ENCODE measurements around the gene NKD1. TPM values are rescaled to one million over a fixed set of nuclear protein-coding genes. Genes with fewer than 3 reads are reported as not detected.

NKD1 gene
- total RNA-seq, 1 donor from 2014 or later, result 43.2 TPM

GRCh38 chr16:50644245-50644644 lies 96.0 kb downstream of the NKD1 start:
- DNase-seq (ENCODE audit: extremely low spot score, unreplicated experiment), result no peak
- H3K4me3 Mint-ChIP-seq, result no peak overlapping the region
- H3K9me3 Mint-ChIP-seq, result peaks cover 9% of the 10 kb centered on the region
- H3K27ac Mint-ChIP-seq, result no peak overlapping the region
- TF ChIP-seq, protein P1, sequence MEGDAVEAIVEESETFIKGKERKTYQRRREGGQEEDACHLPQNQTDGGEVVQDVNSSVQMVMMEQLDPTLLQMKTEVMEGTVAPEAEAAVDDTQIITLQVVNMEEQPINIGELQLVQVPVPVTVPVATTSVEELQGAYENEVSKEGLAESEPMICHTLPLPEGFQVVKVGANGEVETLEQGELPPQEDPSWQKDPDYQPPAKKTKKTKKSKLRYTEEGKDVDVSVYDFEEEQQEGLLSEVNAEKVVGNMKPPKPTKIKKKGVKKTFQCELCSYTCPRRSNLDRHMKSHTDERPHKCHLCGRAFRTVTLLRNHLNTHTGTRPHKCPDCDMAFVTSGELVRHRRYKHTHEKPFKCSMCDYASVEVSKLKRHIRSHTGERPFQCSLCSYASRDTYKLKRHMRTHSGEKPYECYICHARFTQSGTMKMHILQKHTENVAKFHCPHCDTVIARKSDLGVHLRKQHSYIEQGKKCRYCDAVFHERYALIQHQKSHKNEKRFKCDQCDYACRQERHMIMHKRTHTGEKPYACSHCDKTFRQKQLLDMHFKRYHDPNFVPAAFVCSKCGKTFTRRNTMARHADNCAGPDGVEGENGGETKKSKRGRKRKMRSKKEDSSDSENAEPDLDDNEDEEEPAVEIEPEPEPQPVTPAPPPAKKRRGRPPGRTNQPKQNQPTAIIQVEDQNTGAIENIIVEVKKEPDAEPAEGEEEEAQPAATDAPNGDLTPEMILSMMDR (conservative IDR thresholded peaks at IDR 0.05), result no peak
- H3K36me3 Mint-ChIP-seq, result peaks cover 12% of the 10 kb centered on the region
- peaks cover 21% of the 10 kb centered on the region for H3K4me1 Mint-ChIP-seq (ENCODE audit: unreplicated experiment)
- H3K27me3 Mint-ChIP-seq, result no peaks in the 10 kb centered on the region

- peaks cover 14% of the 10 kb centered on the region for H3K36me3 Mint-ChIP-seq
- H3K27me3 Mint-ChIP-seq, result no peaks in the 10 kb centered on the region
- DNase-seq (ENCODE audit: extremely low spot score, unreplicated experiment), result no peak
- peaks cover 21% of the 10 kb centered on the region for H3K4me1 Mint-ChIP-seq (ENCODE audit: unreplicated experiment)
- TF ChIP-seq, protein P1 (conservative IDR thresholded peaks at IDR 0.05), result peak; percentile 57
- peaks cover 9% of the 10 kb centered on the region for H3K9me3 Mint-ChIP-seq
- H3K27ac Mint-ChIP-seq, result peak overlapping the region; percentile 44
- no peak overlapping the region for H3K4me3 Mint-ChIP-seq
These were observed 96.5 kb downstream of the NKD1 start for GRCh38 chr16:50644729-50645128.

- H3K4me3 Mint-ChIP-seq, result peak overlapping the region; percentile 44
- TF ChIP-seq, protein P1 (conservative IDR thresholded peaks at IDR 0.05), result no peak
- H3K4me1 Mint-ChIP-seq (ENCODE audit: unreplicated experiment), result peaks cover 21% of the 10 kb centered on the region
These were observed 97.5 kb downstream of the NKD1 start for GRCh38 chr16:50645563-50646220.

DNA sequence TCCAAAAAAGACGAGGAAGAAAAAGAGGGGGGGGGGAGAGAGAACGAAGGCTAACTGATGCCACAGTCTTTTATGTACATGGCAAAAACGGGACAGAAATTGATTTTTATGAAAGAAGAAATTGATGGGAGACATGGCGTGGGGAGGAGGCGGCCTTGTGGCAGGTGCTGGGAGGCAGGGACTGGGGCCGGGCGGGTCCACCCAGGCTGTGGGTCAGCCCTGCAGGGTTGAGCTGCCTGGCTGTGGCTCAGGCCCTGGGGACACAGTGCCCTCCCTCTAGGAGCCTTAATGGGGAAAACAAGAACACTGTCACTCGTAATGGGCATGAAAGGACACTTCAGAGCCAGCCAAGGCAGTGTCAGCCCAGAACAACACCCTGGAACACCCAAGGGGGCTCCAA lies 98.1 kb downstream of the NKD1 start:
- Mint-ChIP-seq H3K36me3 (peaks cover 14% of the 10 kb centered on the region), H3K4me3 (peak overlapping the region; percentile 44), H3K27me3 (no peaks in the 10 kb centered on the region), H3K9me3 (peaks cover 9% of the 10 kb centered on the region), H3K4me1 (ENCODE audit: unreplicated experiment) (peaks cover 21% of the 10 kb centered on the region), H3K27ac (peak overlapping the region; percentile 44)
- DNase-seq (ENCODE audit: extremely low spot score, unreplicated experiment), result no peak
- TF ChIP-seq, protein P1 (conservative IDR thresholded peaks at IDR 0.05), result no peak

More at GRCh38 chr16:50645563-50646220, 97.5 kb downstream of the NKD1 start:
- peak overlapping the region; percentile 44 for H3K27ac Mint-ChIP-seq
- DNase-seq (ENCODE audit: extremely low spot score, unreplicated experiment), result no peak
- H3K9me3 Mint-ChIP-seq, result peaks cover 9% of the 10 kb centered on the region
- H3K27me3 Mint-ChIP-seq, result no peaks in the 10 kb centered on the region
- peaks cover 14% of the 10 kb centered on the region for H3K36me3 Mint-ChIP-seq

DNA sequence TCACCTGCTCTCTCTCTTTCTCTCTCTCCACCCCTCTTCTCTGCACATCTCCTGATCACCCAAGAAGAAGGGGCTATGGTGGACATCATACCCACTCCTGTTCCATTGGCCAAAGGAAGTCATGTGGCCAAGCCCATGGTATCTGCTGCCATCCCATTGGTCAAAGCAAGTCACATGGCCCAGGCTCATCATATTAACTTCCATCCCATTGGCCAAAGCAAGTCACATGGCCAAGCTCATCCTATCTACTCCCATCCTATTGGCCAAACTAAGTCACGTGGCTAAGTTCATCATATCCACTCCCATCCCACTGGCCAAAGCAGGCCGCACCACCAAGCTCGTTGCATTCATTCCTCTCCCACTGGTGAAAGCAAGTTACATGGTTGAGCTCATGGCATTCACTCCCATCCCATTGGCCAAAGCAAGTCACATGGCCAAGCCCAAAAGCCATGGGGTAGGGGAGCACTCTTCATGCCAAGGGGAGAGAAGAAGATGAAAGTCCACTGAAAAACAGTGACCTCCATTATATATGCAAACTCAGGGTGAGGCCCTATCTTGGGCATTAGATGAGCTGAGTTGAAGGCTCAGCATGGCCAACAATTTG lies 103.7 kb downstream of the NKD1 start:
- no peak for DNase-seq (ENCODE audit: extremely low spot score, unreplicated experiment)
- H3K4me1 Mint-ChIP-seq (ENCODE audit: unreplicated experiment), result peaks cover 9% of the 10 kb centered on the region
- TF ChIP-seq, protein P1 (conservative IDR thresholded peaks at IDR 0.05), result no peak
- H3K27me3 Mint-ChIP-seq, result peaks cover 4% of the 10 kb centered on the region
- H3K4me3 Mint-ChIP-seq, result no peak overlapping the region
- H3K27ac Mint-ChIP-seq, result no peak overlapping the region
- peaks cover 13% of the 10 kb centered on the region for H3K9me3 Mint-ChIP-seq
- peaks cover 20% of the 10 kb centered on the region for H3K36me3 Mint-ChIP-seq

Measured in type B pancreatic cell (in vitro differentiated cells).